ENCODE data around the gene TMEM248. TPM values are rescaled to one million over a fixed set of nuclear protein-coding genes. Genes with fewer than 3 reads are reported as not detected.
"Not testable (repeated sequence)": the region's sequence is repeated elsewhere in the genome, so short reads cannot be mapped to it uniquely, and the experiment has no call there.

Gene TMEM248
- total and polyA plus RNA-seq, 10 of the 15 experiments (the other 5 are each of a cell fraction or from before 2014, with no cell fraction given), result 6.3 to 93.5 (median 64.9) TPM

GRCh38 chr7:66886152-66886551 is 34.9 kb upstream of the TMEM248 start (continued):
- TF ChIP-seq MXI1 (IDR thresholded peaks at IDR 0.05; ENCODE audit: low read depth, low read length), result no peak
- peak; percentile 66 for TF ChIP-seq RAD51 (IDR thresholded peaks at IDR 0.05)
- TF ChIP-seq BCL11A (IDR thresholded peaks at IDR 0.05; ENCODE audit: low read depth, low read length), result peak; percentile 56; the same call in 1 of the 2 replicates
- TF ChIP-seq ZNF217 (IDR thresholded peaks at IDR 0.05), result no peak
- no peak for TF ChIP-seq YBX1 (IDR thresholded peaks at IDR 0.05)
- TF ChIP-seq CREB1 (IDR thresholded peaks at IDR 0.05; ENCODE audit: low read depth), result peak; percentile 75
- TF ChIP-seq ETV6 (conservative IDR thresholded peaks at IDR 0.05 in 1 of 2, IDR thresholded peaks at IDR 0.05 in 1 of 2; ENCODE audit: borderline replicate concordance in 1 of 2, low read depth in 1 of 2), result 0 out of 4 replicates have a peak, but pooled peaks of 1 of the 2 experiments have one; percentile 32
- no peak for TF ChIP-seq GATAD2B (conservative IDR thresholded peaks at IDR 0.05; ENCODE audit: low read depth)
- 0 out of 4 replicates have a peak, but pooled peaks of 1 of the 2 experiments have one; percentile 1 for TF ChIP-seq SRF (IDR thresholded peaks at IDR 0.05; ENCODE audit: low read depth in 2 of 2, low read length in 2 of 2)
- TF ChIP-seq WRNIP1 (IDR thresholded peaks at IDR 0.05; ENCODE audit: borderline replicate concordance, low read depth, low read length), result no peak

DNA sequence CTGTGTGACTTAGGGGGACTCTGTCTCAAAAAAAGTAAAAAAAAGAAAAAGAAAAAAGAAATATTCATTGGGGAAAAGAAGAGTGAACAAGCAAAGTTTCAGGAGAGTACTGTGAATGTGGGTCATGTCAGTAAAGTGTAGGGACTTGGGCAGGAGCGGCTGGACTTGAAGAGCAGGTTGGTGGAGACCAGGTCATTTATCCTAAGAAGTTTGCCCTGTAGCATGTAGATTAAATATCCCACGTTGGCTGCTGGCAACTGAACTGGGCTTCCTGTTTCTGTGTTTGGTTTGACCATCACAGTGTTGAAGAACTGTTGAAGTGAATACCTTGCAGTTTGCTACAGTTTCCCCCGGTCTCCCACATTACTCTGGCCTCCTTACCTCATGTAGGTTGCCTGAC is 32.8 kb upstream of the TMEM248 start:
- H3K4me3 ChIP-seq; H3K36me3 ChIP-seq (ENCODE audit: control insufficient read depth in 2 of 2, insufficient read depth in 2 of 2, low read length in 1 of 2); H2AFZ ChIP-seq (ENCODE audit: control insufficient read depth, low read depth, low read length); in situ Hi-C loops (cut with MboI); H3K4me2 ChIP-seq (ENCODE audit: control insufficient read depth, insufficient read depth); H3K9me3 ChIP-seq (replicated peaks; ENCODE audit: control insufficient read depth, insufficient read depth, low read length); ATAC-seq; H3K27me3 ChIP-seq (replicated peaks in 1 of 2; ENCODE audit: control insufficient read depth in 2 of 2, insufficient read depth in 2 of 2, low read length in 1 of 2); BruUV-seq (replicated peaks); H4K20me1 ChIP-seq (ENCODE audit: control insufficient read depth, insufficient read depth); H3K9ac ChIP-seq (ENCODE audit: control insufficient read depth, insufficient read depth, low read length); FAIRE-seq; H3K27ac ChIP-seq (ENCODE audit: control insufficient read depth, insufficient read depth); DNase-seq (ENCODE audit: low read depth, low spot score); POLR2A ChIA-PET; H3K79me2 ChIP-seq (ENCODE audit: control insufficient read depth, insufficient read depth, low read length): not testable (repeated sequence)
- ChIA-PET RAD21 (ENCODE audit: unreplicated experiment) (interaction anchor here (1.4 to 2.2 kb wide), 2 partner anchors 44 to 107 kb away, joined by 4 to 9 read pairs; partner anchors contain the start of gene SBDS), CTCF (interaction anchor here (1.0 kb wide), 1 partner anchor 44 kb away, joined by 3 read pairs; no protein-coding TSS in a partner anchor), SMC1A (ENCODE audit: uncharacterized antibody, unreplicated experiment) (interaction anchor here (1.7 kb wide), 1 partner anchor 16 kb away, joined by 5 read pairs; no protein-coding TSS in a partner anchor)
- H3K4me1 ChIP-seq (ENCODE audit: control insufficient read depth, insufficient read depth, low read length), result peaks cover 16% of the 10 kb centered on the region
- intact Hi-C loops (cut with micrococcal nuclease; ENCODE audit: unreplicated experiment), result loop anchor here (2.0 kb wide), 1 partner anchor 21 kb away; no protein-coding TSS in a partner anchor
- WGBS (ENCODE audit: insufficient coverage, insufficient replicate concordance, low lambda C conversion rate, missing lambda C conversion rate), result 75% methylated on average over 3 of the region's 3 CpGs

All from GM12878 (cell line).